IMR-90 (cell line): ENCODE results near the gene FTO. TPM values are rescaled to one million over a fixed set of nuclear protein-coding genes. Genes with fewer than 3 reads are reported as not detected.
A peak's percentile ranks its signal among the peaks of the same experiment; 100 is the strongest.

Experiments used
- ATAC-seq: fragments of 200-7000 bp; cut with Tn5 transposase; 2 replicates; pipeline ENCODE4 v1.9.1; 2020; ENCODE audit warnings: low read depth, mild to moderate bottlenecking, moderate library complexity
- BruUV-seq: library from RNA; stranded (reverse); fragments of 400-500 nt; replicated peaks from 2 replicates; lab custom pipeline; 2021; lab: Mats Ljungman, UMichigan
- CTCF ChIA-PET: fragments of 300-600 bp; formaldehyde crosslinking; extraction: SDS; loops from one replicate; lab custom pipeline; 2021; ENCODE audit warnings: antibody characterized with exemption; lab: Yijun Ruan, JAX
- POLR2A ChIA-PET: fragments of 300-600 bp; sonication (Branson Sonifier 250); formaldehyde crosslinking; loops from one replicate; lab custom pipeline; 2022; ENCODE audit warnings: antibody characterized with exemption; ENCODE audit not compliant: unreplicated experiment; lab: Charles Lee
- DNase-seq: peaks from one replicate; pipeline ENCODE4 v3.0.0; 2013
- H2AFZ ChIP-seq: replicated peaks from 2 replicates; pipeline ENCODE3; 2013; ENCODE audit warnings: low read length, mild to moderate bottlenecking; ENCODE audit not compliant: poor library complexity
- H2AK5ac ChIP-seq: 2 replicates; pipeline ENCODE4 v1.6.1; 2013; ENCODE audit warnings: low read depth, low read length, inconsistent platforms
- H2AK9ac ChIP-seq: replicated peaks from 2 replicates; pipeline ENCODE3; 2013; ENCODE audit warnings: mild to moderate bottlenecking, low read depth, low read length, moderate library complexity; ENCODE audit not compliant: poor library complexity
- H2BK120ac ChIP-seq: 2 replicates; pipeline ENCODE4 v1.6.1; 2013; ENCODE audit warnings: low read depth, low read length, inconsistent platforms
- H2BK15ac ChIP-seq: 3 replicates; pipeline ENCODE4 v1.6.1; 2013; ENCODE audit warnings: low read depth, low read length, inconsistent platforms
- H2BK20ac ChIP-seq: 2 replicates; pipeline ENCODE4 v1.6.1; 2013; ENCODE audit warnings: low read depth, mild to moderate bottlenecking, inconsistent platforms, low read length, moderate library complexity
- H2BK5ac ChIP-seq: 2 replicates; pipeline ENCODE4 v1.6.1; 2013; ENCODE audit warnings: mild to moderate bottlenecking, low read depth, low read length, inconsistent platforms; ENCODE audit not compliant: poor library complexity, severe bottlenecking
- H3K14ac ChIP-seq: replicated peaks from 2 replicates; pipeline ENCODE4 v1.6.1; 2013; ENCODE audit warnings: low read depth, low read length, inconsistent platforms
- H3K18ac ChIP-seq: 2 replicates; pipeline ENCODE4 v1.6.1; 2013; ENCODE audit warnings: low read depth, low read length, control low read depth
- H3K23ac ChIP-seq: 2 replicates; pipeline ENCODE4 v1.6.1; 2013; ENCODE audit warnings: low read depth, low read length, inconsistent platforms
- H3K27ac ChIP-seq: 2 replicates; pipeline ENCODE4 v1.5.1; 2013; ENCODE audit warnings: mild to moderate bottlenecking, control low read depth, low read length; ENCODE audit not compliant: insufficient read depth
- H3K27me3 ChIP-seq: 2 replicates; pipeline ENCODE4 v1.6.1; 2013; ENCODE audit warnings: low read length; ENCODE audit not compliant: control insufficient read depth, insufficient read depth
- H3K36me3 ChIP-seq: 2 replicates; pipeline ENCODE4 v1.6.1; 2013; ENCODE audit warnings: low read length, mixed read lengths; ENCODE audit not compliant: control insufficient read depth, insufficient read depth
- H3K4ac ChIP-seq: 2 replicates; pipeline ENCODE4 v1.6.1; 2013; ENCODE audit warnings: low read depth, low read length, inconsistent platforms
- H3K4me1 ChIP-seq: 2 replicates; pipeline ENCODE4 v1.6.1; 2013; ENCODE audit warnings: low read length, mixed read lengths; ENCODE audit not compliant: control insufficient read depth, insufficient read depth
- H3K4me2 ChIP-seq: 2 replicates; pipeline ENCODE4 v1.6.1; 2013; ENCODE audit warnings: low read depth, mild to moderate bottlenecking, control low read depth, low read length, moderate library complexity
- H3K4me3 ChIP-seq: 2 replicates; pipeline ENCODE4 v1.5.1; 2013; ENCODE audit warnings: low read depth, mild to moderate bottlenecking, control low read depth, low read length, moderate library complexity; ENCODE audit not compliant: insufficient read depth
- H3K56ac ChIP-seq: 2 replicates; pipeline ENCODE4 v1.6.1; 2013; ENCODE audit warnings: low read length, inconsistent platforms; ENCODE audit not compliant: insufficient read depth; ENCODE audit errors: extremely low read depth
- H3K79me1 ChIP-seq, 2 experiments: 2 replicates each; pipeline ENCODE4 v1.6.1; 2013; ENCODE audit warnings: low read length in 2 of 2, inconsistent platforms in 1 of 2, low read depth in 1 of 2
- H3K9ac ChIP-seq: 2 replicates; pipeline ENCODE4 v1.6.1; 2013; ENCODE audit warnings: low read depth, low read length, control low read depth
- H3K9me1 ChIP-seq: 2 replicates; pipeline ENCODE4 v1.6.1; 2013; ENCODE audit warnings: low read length, inconsistent platforms; ENCODE audit not compliant: insufficient read depth
- H3K9me3 ChIP-seq: 2 replicates; pipeline ENCODE4 v1.6.1; 2013; ENCODE audit warnings: low read length; ENCODE audit not compliant: control insufficient read depth, insufficient read depth
- H4K20me1 ChIP-seq: 2 replicates; pipeline ENCODE4 v1.6.1; 2013; ENCODE audit warnings: low read length, inconsistent platforms; ENCODE audit not compliant: insufficient read depth
- H4K5ac ChIP-seq: 2 replicates; pipeline ENCODE4 v1.6.1; 2013; ENCODE audit warnings: mild to moderate bottlenecking, low read depth, low read length, control low read depth
- H4K8ac ChIP-seq, 2 experiments: 2 replicates each; pipeline ENCODE4 v1.6.1; 2013; ENCODE audit warnings: low read depth in 2 of 2, low read length in 2 of 2, control low read depth in 1 of 2, inconsistent platforms in 1 of 2
- H4K91ac ChIP-seq: 2 replicates; pipeline ENCODE4 v1.6.1; 2013; ENCODE audit warnings: low read depth, low read length, inconsistent platforms; ENCODE audit not compliant: insufficient read depth
- MAFK ChIP-seq: IDR thresholded peaks from 2 replicates; pipeline ENCODE4 v1.6.1; 2012; ENCODE audit warnings: low read depth, low read length, improper control_type of control experiment
- RAD21 ChIP-seq: IDR thresholded peaks from 2 replicates; pipeline ENCODE4 v1.6.1; 2012; ENCODE audit warnings: low read length, improper control_type of control experiment
- WGBS, 2 experiments: methylation state at CpG; one replicate each; pipeline versions ENCODE4 v1.1.5 to v1.1.7; 2013; ENCODE audit warnings: missing lambda C conversion rate in 2 of 2; ENCODE audit not compliant: insufficient read length in 1 of 2; ENCODE audit errors: extremely low coverage in 2 of 2; 5-methylcytosine and 5-hydroxymethylcytosine counted together
- dilution Hi-C: fragments of 300-500 bp; cut with HindIII; formaldehyde crosslinking; loops from one replicate; pipeline ENCODE4 v1.14.3; 2018; ENCODE audit warnings: low sequenced_read_pairs; ENCODE audit not compliant: unreplicated experiment
- in situ Hi-C: fragments of 300-500 bp; cut with MboI; formaldehyde crosslinking; loops from 3 replicates; pipeline ENCODE4 v1.14.3; 2019; ENCODE audit warnings: low sequenced_read_pairs, inconsistent platforms, mixed read lengths
- intact Hi-C: fragments of 100-400 bp; cut with micrococcal nuclease; formaldehyde crosslinking; loops from 2 replicates; pipeline ENCODE4 v1.10.0; 2022
- polyA plus RNA-seq, 3 experiments: library from polyadenylated mRNA; depleted of rRNA; stranded (reverse); fragments of >200 nt; gene quantifications; 2 replicates each; pipeline ENCODE4 v1.2.3, GENCODE V29; 2012; ENCODE audit warnings: low replicate concordance in 1 of 3
- total RNA-seq: library from RNA; depleted of rRNA; stranded (reverse); fragments of >200 nt; gene quantifications from 2 replicates; pipeline ENCODE4 v1.2.3, GENCODE V29; 2012

Gene FTO
- total and polyA plus RNA-seq, 2 of the 4 experiments (the other 2 are of a cell fraction): 70.3 to 132 TPM

DNA sequence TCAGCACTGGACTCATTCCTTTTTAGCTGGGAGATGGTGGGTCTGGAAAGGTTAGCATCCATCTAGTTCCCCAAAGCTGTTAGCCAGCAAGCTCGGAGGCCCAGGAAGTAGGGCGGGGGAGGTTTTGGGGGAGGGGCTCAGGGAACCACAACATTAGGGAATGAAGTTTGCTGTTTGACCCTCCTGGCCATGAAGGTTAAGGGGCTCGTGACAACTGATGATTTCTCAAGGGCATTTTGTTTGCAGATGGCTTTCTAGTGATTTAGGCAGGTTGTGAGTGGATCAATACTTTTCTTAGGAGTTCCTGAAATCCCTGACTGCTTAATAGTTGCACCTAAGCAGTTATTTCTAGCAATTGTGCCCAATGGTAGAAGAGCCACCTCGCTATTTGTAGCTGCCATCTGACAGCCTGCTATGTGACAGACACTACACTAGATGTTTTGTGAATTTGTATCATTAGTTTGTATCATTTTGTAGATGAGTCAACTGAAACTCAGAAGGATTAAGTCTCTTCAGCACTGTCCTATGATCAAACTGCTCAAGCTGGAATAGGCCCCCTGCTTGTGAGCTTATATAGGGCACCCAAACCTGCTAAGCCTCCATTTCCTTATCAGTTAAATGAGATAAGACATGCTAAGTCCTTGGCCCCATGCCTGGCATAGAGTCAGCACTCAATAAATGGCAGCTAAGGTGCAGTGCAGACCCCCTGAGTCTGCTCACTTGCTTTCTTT lies 436.3 kb downstream of the FTO start:
- Histone ChIP-seq H3K9me1 (peaks cover 3% of the 10 kb centered on the region; the same call in 1 of the 2 replicates), H4K20me1 (no peaks in the 10 kb centered on the region), H4K5ac (no peak overlapping the region), H3K56ac (no peak overlapping the region), H2BK20ac (no peak overlapping the region), H3K9ac (no peak overlapping the region), H3K9me3 (no peaks in the 10 kb centered on the region), H3K79me1 (no peaks in the 10 kb centered on the region), H3K23ac (no peak overlapping the region), H2BK5ac (no peak overlapping the region), H3K36me3 (no peaks in the 10 kb centered on the region), H3K4me2 (no peak overlapping the region), H2AK9ac (no peak overlapping the region), H3K27me3 (peaks cover 13% of the 10 kb centered on the region), H3K4ac (no peak overlapping the region), H2BK120ac (no peak overlapping the region), H2AK5ac (no peak overlapping the region), H2BK15ac (no peak overlapping the region), H3K27ac (no peak overlapping the region), H4K8ac (no peak overlapping the region), H3K18ac (no peak overlapping the region), H3K4me3 (no peak overlapping the region), H3K14ac (no peak overlapping the region), H2AFZ (no peak overlapping the region), H3K4me1 (peaks cover 6% of the 10 kb centered on the region; the same call in 1 of the 2 replicates), H4K91ac (no peak overlapping the region)
- CTCF ChIA-PET: no interaction called here
- dilution Hi-C loops (no loop called here), in situ Hi-C loops (no loop called here), intact Hi-C loops (no loop called here)
- ATAC-seq (no peak), DNase-seq (peak; percentile 8)
- POLR2A ChIA-PET: no interaction called here
- TF ChIP-seq RAD21 (0 out of 2 replicates have a peak, but pooled peaks have one; percentile 7), MAFK (no peak)
- BruUV-seq: no TSS peak
- no CpG with 5 or more reads among the region's 4 CpGs for WGBS, 2 experiments
